Activated CD8-positive, alpha-beta T cell treated with anti-CD3 and anti-CD28 coated beads, Interleukin-2, amount 10 ng/mL, durations not matched to agents 7 days and 5 days (primary cell): ENCODE data around the gene ZNF367. TPM values are rescaled to one million over a fixed set of nuclear protein-coding genes. Genes with fewer than 3 reads are reported as not detected.

Experiments used
- ATAC-seq: fragments of 150-1000 bp; cut with Tn5 transposase; one replicate; pipeline ENCODE4 v1.10.0; 2021; ENCODE audit warnings: moderate library complexity
- CTCF ChIA-PET: fragments of 350-600 bp; sonication (Branson Sonifier 250); formaldehyde crosslinking; loops from one replicate; lab custom pipeline; 2021; ENCODE audit warnings: antibody characterized with exemption; lab: Charles Lee
- POLR2A ChIA-PET: fragments of 350-600 bp; sonication (Branson Sonifier 250); formaldehyde crosslinking; loops from one replicate; lab custom pipeline; 2021; ENCODE audit warnings: antibody characterized with exemption; lab: Charles Lee
- DNase-seq: peaks from one replicate; pipeline ENCODE4 v3.0.0-alpha.2; 2020
- H3K27ac Mint-ChIP-seq: one replicate; pipeline ENCODE4 v1.8.0; 2021; ENCODE audit warnings: mild to moderate bottlenecking, mixed read lengths
- H3K27me3 Mint-ChIP-seq: one replicate; pipeline ENCODE4 v1.8.0; 2021; ENCODE audit warnings: low read depth, mixed read lengths
- H3K36me3 Mint-ChIP-seq: one replicate; pipeline ENCODE4 v1.8.0; 2021; ENCODE audit warnings: low read depth, mixed read lengths
- H3K4me1 Mint-ChIP-seq: one replicate; pipeline ENCODE4 v1.8.0; 2021; ENCODE audit warnings: low read depth, mixed read lengths
- H3K4me3 Mint-ChIP-seq: one replicate; pipeline ENCODE4 v1.8.0; 2021; ENCODE audit warnings: mild to moderate bottlenecking, mixed read lengths
- H3K9me3 Mint-ChIP-seq: one replicate; pipeline ENCODE4 v1.8.0; 2022; ENCODE audit warnings: mixed read lengths; ENCODE audit not compliant: insufficient read depth
- total RNA-seq, 2 experiments: library from RNA; stranded (reverse); gene quantifications; one replicate each; pipeline ENCODE4 v1.2.3, GENCODE V29; 2021

The ZNF367 gene
- total RNA-seq, 2 experiments from 2014 or later, result 37.1 to 38.4 TPM

GRCh38 chr9:96394832-96395496, 23.2 kb downstream of the ZNF367 start:
- Mint-ChIP-seq H3K4me1 (peaks cover 28% of the 10 kb centered on the region), H3K4me3 (no peak overlapping the region), H3K27me3 (no peaks in the 10 kb centered on the region), H3K27ac (no peak overlapping the region), H3K9me3 (no peaks in the 10 kb centered on the region), H3K36me3 (peaks cover 59% of the 10 kb centered on the region)
- no peak for DNase-seq
- CTCF ChIA-PET, result interaction anchor here (1.2 kb wide), 1 partner anchor 14 kb away, joined by 3 read pairs; no protein-coding TSS in a partner anchor
- no peak for ATAC-seq
- POLR2A ChIA-PET, result interaction anchor here (0.8 kb wide), 1 partner anchor 22 kb away, joined by 3 read pairs; no protein-coding TSS in a partner anchor

DNA sequence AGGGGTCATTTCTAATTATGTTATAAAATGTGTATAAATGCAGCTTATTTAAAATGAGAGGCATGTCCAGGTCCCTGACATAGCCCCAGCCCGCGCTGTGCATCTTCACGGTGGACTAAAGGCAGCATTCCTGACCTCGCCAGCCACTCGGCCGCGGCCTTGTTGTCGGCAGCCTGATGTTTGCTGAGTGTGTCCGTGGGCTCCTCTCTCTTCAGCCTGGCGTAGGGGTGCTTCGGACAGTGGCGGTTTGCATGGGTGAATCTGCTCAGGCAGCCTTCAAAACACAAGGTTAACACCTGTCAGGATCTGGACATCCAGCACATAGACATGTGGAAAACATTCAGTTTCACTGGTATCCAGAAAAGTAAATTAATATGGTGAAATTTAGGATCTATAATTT, 25.9 kb downstream of the ZNF367 start:
- no peaks in the 10 kb centered on the region for H3K9me3 Mint-ChIP-seq
- ChIA-PET POLR2A (no interaction called here), CTCF (interaction anchor here (0.8 kb wide), 1 partner anchor 263 kb away, joined by 3 read pairs; the partner anchor contains the start of gene PRXL2C)
- ATAC-seq (no peak), DNase-seq (no peak)
- H3K4me3 Mint-ChIP-seq, result no peak overlapping the region
- H3K36me3 Mint-ChIP-seq, result peaks cover 61% of the 10 kb centered on the region
- no peaks in the 10 kb centered on the region for H3K27me3 Mint-ChIP-seq
- H3K27ac Mint-ChIP-seq, result no peak overlapping the region
- H3K4me1 Mint-ChIP-seq, result peaks cover 8% of the 10 kb centered on the region

DNA sequence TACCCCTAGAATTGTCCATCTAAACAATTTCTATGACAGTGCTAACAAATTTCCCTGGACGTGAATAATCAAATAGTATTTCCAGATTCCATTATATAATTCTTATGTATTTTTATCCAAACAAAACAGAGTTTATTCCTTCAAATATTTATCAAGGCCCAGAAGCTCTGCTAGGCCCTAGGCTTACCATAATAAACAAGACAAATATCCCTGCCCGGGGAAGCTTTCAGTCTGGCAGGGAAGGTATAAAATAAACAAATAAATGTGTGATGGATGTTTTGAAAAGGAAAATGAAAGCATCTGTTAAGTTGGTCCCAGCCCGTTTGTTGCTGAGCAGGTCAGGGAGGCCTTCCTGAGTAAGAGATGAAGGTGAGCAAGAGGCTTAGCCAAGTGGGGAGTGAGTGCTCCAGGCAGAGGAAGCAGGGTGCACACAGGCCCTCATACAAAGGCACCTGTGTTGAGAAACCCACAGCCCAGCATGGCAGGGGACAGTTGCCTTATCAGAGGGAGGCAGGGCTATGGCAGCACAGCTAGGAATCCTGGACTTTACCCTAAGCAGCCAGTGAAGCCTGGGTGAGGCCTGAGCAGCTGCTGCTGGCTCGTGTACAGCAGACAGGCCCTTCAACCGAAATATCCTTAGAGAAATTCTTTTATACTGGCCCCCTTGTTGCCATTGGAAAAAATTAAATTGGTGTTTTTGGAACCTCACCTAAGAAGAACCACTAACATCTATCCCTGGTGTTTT, 27.0 kb downstream of the ZNF367 start:
- H3K4me3 Mint-ChIP-seq, result no peak overlapping the region
- no peaks in the 10 kb centered on the region for H3K9me3 Mint-ChIP-seq
- H3K27ac Mint-ChIP-seq, result peak overlapping the region; percentile 43

DNA sequence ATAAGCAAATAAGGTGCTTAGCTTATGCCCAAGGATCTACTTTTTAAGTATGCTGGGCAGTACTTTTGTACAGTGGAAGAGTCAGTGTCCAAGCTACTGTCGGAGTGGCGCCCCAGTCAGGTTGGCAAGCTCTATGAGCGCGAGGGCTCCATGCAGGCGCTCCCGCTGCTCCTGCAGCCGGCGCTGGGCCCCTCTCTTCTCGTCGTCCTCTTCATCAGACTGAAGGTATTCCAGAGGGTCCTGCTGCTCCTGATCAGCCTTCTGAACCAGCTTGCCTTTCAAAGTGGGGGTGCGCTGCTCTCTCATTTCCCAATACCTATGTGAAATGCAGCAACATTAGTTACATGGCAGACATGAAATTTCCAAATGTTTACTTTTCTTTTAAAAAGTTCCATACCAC, 30.0 kb downstream of the ZNF367 start:
- ChIA-PET CTCF (interaction anchor here (2.1 kb wide), 1 partner anchor 11 kb away, joined by 10 read pairs; no protein-coding TSS in a partner anchor), POLR2A (interaction anchor here (0.7 to 1.1 kb wide), 2 partner anchors 10 to 29 kb away, joined by 3 read pairs; no protein-coding TSS in a partner anchor)
- H3K27ac Mint-ChIP-seq, result no peak overlapping the region
- peaks cover 61% of the 10 kb centered on the region for H3K36me3 Mint-ChIP-seq
- no peaks in the 10 kb centered on the region for H3K9me3 Mint-ChIP-seq
- no peak overlapping the region for H3K4me3 Mint-ChIP-seq
- H3K4me1 Mint-ChIP-seq, result peaks cover 16% of the 10 kb centered on the region
- ATAC-seq, result no peak
- no peaks in the 10 kb centered on the region for H3K27me3 Mint-ChIP-seq
- no peak for DNase-seq

More for the DNA sequence above, 27.0 kb downstream of the ZNF367 start:
- POLR2A ChIA-PET, result interaction anchor here (0.7 kb wide), 1 partner anchor 23 kb away, joined by 3 read pairs; no protein-coding TSS in a partner anchor
- CTCF ChIA-PET, result no interaction called here
- H3K27me3 Mint-ChIP-seq, result no peaks in the 10 kb centered on the region
- peaks cover 61% of the 10 kb centered on the region for H3K36me3 Mint-ChIP-seq
- no peak for DNase-seq
- ATAC-seq, result peak; percentile 44
- peaks cover 5% of the 10 kb centered on the region for H3K4me1 Mint-ChIP-seq

DNA sequence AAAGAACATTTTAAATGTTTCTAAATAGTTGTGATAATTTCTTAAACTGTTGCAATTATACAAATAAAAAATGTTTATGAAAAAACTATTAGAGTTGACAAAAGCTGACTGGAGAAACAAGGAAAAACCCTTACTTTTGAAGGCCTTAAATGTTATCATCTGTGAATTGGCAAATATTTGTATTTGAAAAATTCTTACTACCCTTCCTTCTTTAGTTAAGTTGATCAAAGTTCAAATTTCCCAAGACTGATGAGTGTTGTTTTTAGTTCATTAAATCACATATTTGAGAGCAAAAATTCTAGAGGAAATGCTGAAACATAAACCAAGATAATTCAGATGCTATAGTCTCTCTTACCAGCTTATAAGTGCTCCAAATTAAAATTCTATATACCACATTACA, 32.0 kb downstream of the ZNF367 start:
- DNase-seq (no peak), ATAC-seq (no peak)
- Mint-ChIP-seq H3K27ac (no peak overlapping the region), H3K4me1 (peaks cover 26% of the 10 kb centered on the region), H3K4me3 (no peak overlapping the region), H3K9me3 (no peaks in the 10 kb centered on the region), H3K36me3 (peaks cover 52% of the 10 kb centered on the region), H3K27me3 (no peaks in the 10 kb centered on the region)
- CTCF ChIA-PET, result interaction anchor here (2.1 kb wide), 1 partner anchor 13 kb away, joined by 10 read pairs; no protein-coding TSS in a partner anchor
- POLR2A ChIA-PET, result no interaction called here

- POLR2A ChIA-PET, result interaction anchor here (1.1 to 1.7 kb wide), 2 partner anchors 15 to 33 kb away, joined by 3 to 5 read pairs; no protein-coding TSS in a partner anchor
- peaks cover 26% of the 10 kb centered on the region for H3K4me1 Mint-ChIP-seq
- CTCF ChIA-PET, result no interaction called here
- H3K9me3 Mint-ChIP-seq, result no peaks in the 10 kb centered on the region
- DNase-seq (no peak), ATAC-seq (peak; percentile 82)
- peak within 1 kb of the TSS; percentile 32 for H3K27ac Mint-ChIP-seq
- peak within 1 kb of the TSS; percentile 66 for H3K4me3 Mint-ChIP-seq
- H3K36me3 Mint-ChIP-seq, result peaks cover 37% of the 10 kb centered on the region
- H3K27me3 Mint-ChIP-seq, result no peaks in the 10 kb centered on the region
Observed at GRCh38 chr9:96383165-96383942, 34.8 kb downstream of the ZNF367 start, which contains the start of gene SLC35D2. Gene SLC35D2 (minus strand): TSS chr9:96383711. CDS start chr9:96383634, 77 bp downstream.

- Mint-ChIP-seq H3K9me3 (no peaks in the 10 kb centered on the region), H3K4me1 (peaks cover 26% of the 10 kb centered on the region), H3K4me3 (peak overlapping the region; percentile 66), H3K27me3 (no peaks in the 10 kb centered on the region), H3K27ac (no peak overlapping the region), H3K36me3 (peaks cover 32% of the 10 kb centered on the region)
- no peak for DNase-seq
- ChIA-PET POLR2A (interaction anchor here (1.1 to 1.7 kb wide), 2 partner anchors 16 to 34 kb away, joined by 3 to 5 read pairs; no protein-coding TSS in a partner anchor), CTCF (no interaction called here)
- no peak for ATAC-seq
Observed at GRCh38 chr9:96382839-96383164, 35.4 kb downstream of the ZNF367 start.

DNA sequence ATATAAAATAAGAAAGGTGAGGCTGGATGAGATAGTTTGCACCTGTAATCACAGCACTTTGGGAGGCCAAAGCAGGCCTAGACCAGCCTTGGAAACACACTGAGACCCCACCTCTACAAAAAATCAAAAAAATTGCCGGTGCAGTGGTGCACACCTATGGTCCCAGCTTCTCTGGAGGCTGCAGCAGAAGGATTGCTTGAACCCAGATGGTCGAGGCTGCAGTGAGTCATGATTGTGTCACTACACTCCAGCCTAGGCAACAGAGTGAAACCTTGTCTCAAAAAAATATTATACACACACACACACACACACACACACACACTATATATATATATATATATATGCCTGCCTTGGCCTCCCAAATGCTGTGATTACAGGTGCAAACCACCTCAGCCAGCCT, 36.0 kb downstream of the ZNF367 start:
- Mint-ChIP-seq H3K4me3 (no peak overlapping the region), H3K9me3 (no peaks in the 10 kb centered on the region), H3K27ac (no peak overlapping the region), H3K27me3 (no peaks in the 10 kb centered on the region), H3K4me1 (peaks cover 26% of the 10 kb centered on the region), H3K36me3 (peaks cover 31% of the 10 kb centered on the region)
- ChIA-PET POLR2A (interaction anchor here (0.7 to 1.7 kb wide), 3 partner anchors 14 to 37 kb away, joined by 3 to 5 read pairs (median 5); no protein-coding TSS in a partner anchor), CTCF (no interaction called here)
- no peak for ATAC-seq
- DNase-seq, result no peak

DNA sequence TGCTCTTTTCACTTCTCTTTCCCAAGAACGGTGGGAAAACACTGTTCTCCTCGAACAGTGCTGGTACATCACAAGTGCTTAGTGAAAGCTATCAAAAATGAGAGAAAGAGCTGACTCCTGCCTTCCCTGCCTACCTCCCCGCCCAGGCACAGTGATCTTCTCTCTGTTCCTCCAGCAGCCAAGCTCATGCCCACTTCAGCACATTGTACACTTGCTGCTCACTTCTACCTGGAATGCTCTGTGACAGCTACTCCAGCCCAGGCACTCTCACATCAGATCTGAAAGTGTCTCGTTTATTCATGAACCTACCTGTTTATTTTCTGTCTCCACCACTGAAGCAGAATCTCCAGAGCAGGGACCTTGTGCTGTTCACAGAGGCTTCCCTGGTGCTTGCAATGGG, 36.5 kb downstream of the ZNF367 start:
- DNase-seq, result no peak
- Mint-ChIP-seq H3K4me3 (no peak overlapping the region), H3K4me1 (peaks cover 26% of the 10 kb centered on the region), H3K9me3 (no peaks in the 10 kb centered on the region), H3K27me3 (no peaks in the 10 kb centered on the region), H3K36me3 (peaks cover 29% of the 10 kb centered on the region), H3K27ac (no peak overlapping the region)
- POLR2A ChIA-PET, result interaction anchor here (0.7 to 1.7 kb wide), 3 partner anchors 13 to 38 kb away, joined by 3 to 5 read pairs (median 5); no protein-coding TSS in a partner anchor
- CTCF ChIA-PET, result interaction anchor here (1.4 kb wide), 1 partner anchor 54 kb away, joined by 3 read pairs; no protein-coding TSS in a partner anchor
- ATAC-seq, result no peak

DNA sequence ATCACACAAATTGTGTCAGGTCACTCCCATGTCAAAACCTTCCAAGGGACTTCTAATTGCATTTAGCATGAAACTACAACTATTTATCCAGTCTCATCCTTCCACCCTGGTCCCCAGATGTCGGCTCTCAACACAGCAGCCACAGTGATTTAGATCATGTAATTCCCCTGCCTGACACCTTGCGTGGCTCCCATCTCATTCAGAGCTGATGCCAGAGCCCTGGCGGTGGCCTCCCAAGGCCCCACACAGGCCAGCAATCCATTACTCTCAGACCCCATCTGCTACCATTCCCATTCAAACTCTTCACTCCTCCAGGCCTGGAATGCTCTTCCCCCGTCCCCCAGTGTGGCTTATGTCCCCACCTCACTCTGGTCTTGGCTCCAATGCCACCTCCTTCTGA, 37.0 kb downstream of the ZNF367 start:
- DNase-seq (no peak), ATAC-seq (no peak)
- H3K27ac Mint-ChIP-seq, result no peak overlapping the region
- peaks cover 26% of the 10 kb centered on the region for H3K4me1 Mint-ChIP-seq
- H3K36me3 Mint-ChIP-seq, result peaks cover 26% of the 10 kb centered on the region
- H3K9me3 Mint-ChIP-seq, result no peaks in the 10 kb centered on the region
- ChIA-PET POLR2A (interaction anchor here (1.3 kb wide), 1 partner anchor 38 kb away, joined by 5 read pairs; no protein-coding TSS in a partner anchor), CTCF (interaction anchor here (1.4 kb wide), 1 partner anchor 53 kb away, joined by 3 read pairs; no protein-coding TSS in a partner anchor)
- no peaks in the 10 kb centered on the region for H3K27me3 Mint-ChIP-seq
- no peak overlapping the region for H3K4me3 Mint-ChIP-seq

GRCh38 chr9:96379461-96379860, 38.7 kb downstream of the ZNF367 start:
- H3K27ac Mint-ChIP-seq, result no peak overlapping the region
- DNase-seq, result no peak
- peaks cover 19% of the 10 kb centered on the region for H3K36me3 Mint-ChIP-seq
- ChIA-PET CTCF (interaction anchor here (0.6 kb wide), 1 partner anchor 12 kb away, joined by 4 read pairs; no protein-coding TSS in a partner anchor), POLR2A (no interaction called here)
- H3K9me3 Mint-ChIP-seq, result no peaks in the 10 kb centered on the region
- H3K27me3 Mint-ChIP-seq, result no peaks in the 10 kb centered on the region
- no peak for ATAC-seq
- H3K4me3 Mint-ChIP-seq, result no peak overlapping the region
- H3K4me1 Mint-ChIP-seq, result peaks cover 21% of the 10 kb centered on the region
